ENCODE data around the gene HDAC4. TPM values are rescaled to one million over a fixed set of nuclear protein-coding genes. Genes with fewer than 3 reads are reported as not detected.

Gene HDAC4
- total RNA-seq, 1 experiment from 2014 or later = 10.9 TPM

DNA sequence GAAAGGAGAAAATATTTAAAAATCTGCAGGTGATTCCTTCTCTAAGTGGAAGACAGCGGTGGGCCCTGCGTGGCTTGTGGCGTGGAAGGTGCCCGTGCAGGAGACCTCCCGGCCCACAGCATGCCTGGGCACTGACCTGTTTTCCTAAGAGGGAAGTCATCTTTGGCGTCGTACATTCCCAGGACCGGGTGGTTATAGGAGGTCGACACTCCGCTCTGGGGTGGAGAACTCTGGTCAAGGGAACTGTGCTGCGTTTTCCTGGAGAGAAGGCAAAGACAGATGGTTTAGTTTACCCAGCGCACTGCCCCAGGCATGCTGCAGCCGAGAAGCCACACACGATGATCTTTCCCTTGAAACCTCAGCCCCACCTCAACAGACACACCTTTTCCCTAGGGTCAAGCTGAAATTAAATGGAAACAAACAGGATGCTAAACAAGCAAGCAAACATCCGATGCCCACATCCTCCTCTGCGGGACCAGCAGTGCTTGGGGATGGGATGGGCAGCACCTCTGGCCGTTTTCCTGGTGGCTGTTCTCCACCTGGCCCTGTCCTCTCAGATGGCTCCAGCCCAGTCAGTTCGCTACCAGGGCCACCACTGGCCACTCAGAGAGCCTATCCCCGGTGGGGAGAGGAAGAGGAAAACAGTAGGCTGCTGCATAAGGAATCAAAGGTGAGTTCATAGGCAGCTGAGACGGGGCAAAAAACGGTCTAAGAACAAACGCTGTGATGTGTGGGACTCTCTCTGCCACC, 244.1 kb downstream of the HDAC4 start:
- DNase-seq (ENCODE audit: low spot score) = no peak

GRCh38 chr2:239155806-239156480, 244.9 kb downstream of the HDAC4 start:
- DNase-seq (ENCODE audit: low spot score) = no peak

DNA sequence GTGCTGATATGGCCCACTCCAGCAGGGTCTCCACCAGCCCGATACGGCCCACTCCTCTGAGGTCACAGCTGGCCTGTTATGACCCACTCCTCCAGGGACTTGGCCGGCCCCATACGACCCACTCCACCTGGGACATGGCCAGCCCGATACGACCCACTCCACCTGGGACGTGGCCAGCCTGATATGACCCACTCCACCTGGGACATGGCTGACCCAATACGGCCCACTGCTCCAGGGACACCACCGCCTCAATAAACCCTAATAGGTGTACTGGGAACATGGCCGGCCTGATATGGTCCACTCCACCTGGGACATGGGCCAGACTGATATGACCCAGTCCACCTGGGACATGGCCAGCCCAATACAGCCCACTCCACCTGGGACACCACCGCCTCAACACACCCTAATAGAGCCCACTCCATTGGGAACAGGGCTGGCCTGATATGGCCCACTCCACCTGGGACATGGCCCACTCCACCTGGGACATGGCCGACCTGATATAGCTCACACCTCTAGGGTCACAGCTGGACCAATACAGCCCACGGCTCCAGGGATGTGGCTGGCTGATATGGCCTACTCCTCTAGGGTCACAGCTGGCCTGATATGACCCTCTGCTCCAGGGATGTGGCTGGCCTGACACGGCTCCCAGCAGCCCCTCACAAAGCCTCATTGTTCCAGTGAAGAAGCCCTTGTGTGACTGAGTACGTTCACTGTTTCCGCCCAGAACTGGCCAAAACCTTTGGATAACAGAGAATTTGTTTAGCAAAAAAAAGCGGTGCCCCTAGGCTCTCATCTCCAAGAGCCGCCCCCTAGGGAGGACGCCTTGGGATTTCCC, 245.6 kb downstream of the HDAC4 start:
- DNase-seq (ENCODE audit: low spot score) = no peak

DNA sequence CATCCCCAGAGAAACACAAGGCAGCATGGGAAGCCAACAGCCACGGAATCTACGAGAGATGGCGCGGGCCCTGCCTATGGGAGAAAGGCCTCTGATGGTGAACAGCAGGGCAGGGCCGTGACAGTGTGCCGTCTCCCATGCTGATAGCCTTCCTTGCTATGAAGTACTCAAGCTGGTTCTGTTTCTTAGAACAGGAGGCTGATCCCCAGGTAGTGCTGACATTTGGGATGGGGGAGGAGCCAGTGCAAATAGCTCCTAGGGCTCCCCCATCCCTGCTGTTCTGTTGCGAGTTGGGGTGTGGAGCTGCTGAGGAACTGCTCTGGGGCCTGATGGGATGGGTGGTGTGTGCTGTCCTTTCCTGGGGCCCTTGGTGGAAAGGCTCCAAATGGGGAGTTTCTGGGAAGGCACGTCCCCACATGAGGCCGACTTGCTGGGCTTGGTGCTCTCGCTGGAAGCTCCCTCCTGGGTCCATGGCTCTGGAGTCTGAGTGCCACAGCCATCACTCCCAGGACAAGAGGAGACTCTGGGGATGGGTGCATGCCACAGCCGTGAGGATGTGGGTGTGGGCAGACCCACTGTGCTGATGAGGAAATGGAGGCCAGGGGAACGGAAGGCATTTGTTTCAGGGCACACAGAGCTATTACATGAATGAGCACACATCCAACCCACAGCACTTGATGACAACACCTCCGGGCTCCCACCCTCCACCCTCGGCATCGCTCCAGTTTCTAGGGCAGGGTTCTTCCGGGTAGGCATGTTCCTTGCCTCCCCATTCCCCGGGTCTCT, 246.8 kb downstream of the HDAC4 start:
- no peak for DNase-seq (ENCODE audit: low spot score)

DNA sequence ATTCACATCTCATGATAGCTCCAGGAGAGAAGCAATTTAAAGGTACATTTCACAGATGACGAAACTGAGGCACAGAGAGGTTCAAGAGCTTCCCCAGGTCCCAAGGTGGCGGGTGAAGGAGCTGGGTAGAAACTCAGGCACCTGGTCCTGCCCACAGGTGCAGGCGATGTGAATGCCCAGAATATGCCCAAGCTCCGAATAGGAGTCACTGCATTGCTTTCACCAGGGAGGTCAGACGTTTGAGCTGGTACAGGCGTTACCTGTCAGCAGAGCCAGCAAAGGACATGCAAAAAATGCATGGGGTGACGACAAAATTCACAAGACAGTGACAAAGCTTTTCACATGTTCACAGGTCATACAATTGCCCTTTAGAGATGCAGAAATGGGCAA, 247.9 kb downstream of the HDAC4 start:
- DNase-seq (ENCODE audit: low spot score) = no peak

GRCh38 chr2:239152239-239152915, 248.4 kb downstream of the HDAC4 start:
- DNase-seq (ENCODE audit: low spot score) = no peak

DNA sequence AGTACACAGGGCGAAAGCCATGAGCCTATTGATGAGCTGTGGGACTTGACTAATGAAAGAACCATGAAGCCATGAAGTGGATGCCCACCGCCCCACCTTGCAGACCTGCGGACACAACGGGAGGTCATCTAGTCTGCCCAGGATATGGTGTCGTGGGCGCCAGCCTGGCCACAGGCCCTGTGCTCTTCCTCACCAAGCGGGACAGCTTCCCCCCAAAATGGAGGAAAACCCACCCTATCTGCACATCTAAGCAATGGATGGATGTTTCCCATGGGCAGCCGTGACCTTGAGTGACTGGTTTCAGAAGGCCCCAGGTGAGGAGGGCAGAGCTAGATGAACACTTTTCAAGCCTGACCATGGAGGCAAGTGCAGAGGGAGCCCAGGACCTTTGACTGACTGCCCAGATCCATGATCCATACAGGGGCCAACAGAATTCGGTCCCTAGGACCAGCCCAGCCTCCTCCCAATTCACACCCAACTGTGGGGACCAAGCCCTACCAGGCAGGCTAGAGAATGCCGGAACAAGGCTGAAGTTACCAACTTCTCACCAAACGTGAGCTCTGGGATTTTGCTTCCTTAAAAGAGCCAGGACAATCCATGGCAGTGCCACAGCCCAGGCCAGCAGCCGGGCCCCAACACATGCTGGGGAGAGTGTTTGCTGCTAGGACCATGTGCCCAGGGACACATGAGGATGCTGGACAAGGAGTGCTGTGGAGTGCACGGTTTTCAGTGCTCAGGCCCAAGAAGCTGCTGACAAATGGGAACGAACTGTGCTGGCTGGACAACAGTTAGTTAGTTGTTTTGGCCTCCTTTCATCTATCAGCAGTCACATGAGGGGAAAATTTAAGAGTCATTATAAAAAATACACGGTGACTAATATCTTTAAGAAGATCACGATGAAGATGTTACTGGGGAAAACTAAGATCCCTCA, 249.4 kb downstream of the HDAC4 start:
- no peak for DNase-seq (ENCODE audit: low spot score)

- DNase-seq (ENCODE audit: low spot score) = no peak
Measured at GRCh38 chr2:239150125-239151011, 250.5 kb downstream of the HDAC4 start.

DNA sequence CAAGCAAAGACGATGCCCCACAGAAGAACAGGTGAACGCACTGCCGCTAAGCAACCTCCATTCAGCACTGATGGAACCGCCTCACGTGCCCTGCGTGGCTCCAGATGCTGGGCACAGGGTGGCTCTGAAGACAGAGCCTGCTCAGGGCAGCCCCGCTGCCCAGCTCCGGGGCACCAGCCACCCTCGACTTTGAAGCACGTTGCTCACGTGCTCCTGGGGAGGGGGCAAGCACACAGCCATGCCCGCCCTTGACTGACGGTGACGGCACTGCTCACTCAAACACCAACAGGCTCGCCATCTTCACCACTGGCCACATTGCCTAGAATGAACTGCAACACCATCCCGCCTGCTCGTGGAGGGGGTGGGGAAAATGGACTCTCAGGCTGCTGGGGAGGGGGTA, 251.3 kb downstream of the HDAC4 start:
- DNase-seq (ENCODE audit: low spot score) = no peak

DNA sequence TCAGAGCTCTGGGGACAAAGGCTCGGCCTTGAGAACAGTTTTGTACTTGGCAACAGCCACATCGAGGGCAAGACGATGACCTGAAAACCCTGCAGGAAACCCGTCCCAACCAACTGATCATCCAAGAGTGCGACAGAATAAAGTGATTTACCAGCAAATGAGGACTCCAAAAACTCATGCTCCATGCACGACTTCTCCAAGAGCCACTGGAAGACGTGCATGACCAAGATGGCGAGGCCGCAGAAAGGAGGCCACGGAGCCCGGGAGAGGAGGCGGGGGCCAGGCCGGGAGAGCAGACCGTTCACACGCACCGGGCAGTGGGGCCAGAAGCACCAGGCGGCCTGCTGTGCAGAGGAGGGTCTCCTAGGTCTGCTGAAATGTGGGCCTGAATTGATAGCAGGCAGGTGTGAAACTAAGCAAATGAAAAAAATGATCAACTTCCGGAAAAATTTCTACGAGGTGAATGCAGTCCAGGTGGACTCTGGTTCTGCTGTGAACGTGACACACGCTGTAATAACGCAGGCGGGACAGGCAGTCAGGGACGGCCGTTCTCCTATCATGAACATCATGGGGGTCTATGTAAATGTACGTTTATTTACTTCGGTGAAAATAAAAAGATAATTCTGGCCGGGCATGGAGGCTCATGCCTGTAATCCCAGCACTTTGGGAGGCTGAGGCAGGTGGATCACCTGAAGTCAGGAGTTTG, 252.2 kb downstream of the HDAC4 start:
- no peak for DNase-seq (ENCODE audit: low spot score)

- DNase-seq (ENCODE audit: low spot score) = no peak
Measured at GRCh38 chr2:239147376-239147775, 253.4 kb downstream of the HDAC4 start.

DNA sequence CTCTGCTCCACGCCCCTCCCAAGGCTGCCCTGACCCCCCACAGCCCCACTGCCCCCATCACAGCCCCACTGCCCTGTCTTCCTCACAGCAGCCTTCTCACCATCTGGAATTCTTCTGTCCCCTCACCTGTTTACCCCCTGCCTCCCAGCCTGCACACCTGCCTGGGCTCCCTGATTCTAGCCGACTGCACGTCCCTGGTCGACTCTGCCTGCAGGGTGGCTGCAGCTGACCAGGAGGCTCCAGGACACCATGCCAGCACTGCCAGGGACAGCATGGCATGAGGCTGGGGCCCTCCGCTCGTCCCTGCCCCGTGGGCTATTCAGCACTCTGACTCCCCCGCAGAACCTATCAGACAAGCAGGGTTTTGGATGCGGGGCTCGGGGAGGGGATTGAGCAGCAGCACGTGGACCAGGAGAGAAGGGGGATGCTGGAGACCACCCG, 254.1 kb downstream of the HDAC4 start:
- DNase-seq (ENCODE audit: low spot score) = no peak

GRCh38 chr2:239146011-239146641, 254.7 kb downstream of the HDAC4 start:
- no peak for DNase-seq (ENCODE audit: low spot score)

DNA sequence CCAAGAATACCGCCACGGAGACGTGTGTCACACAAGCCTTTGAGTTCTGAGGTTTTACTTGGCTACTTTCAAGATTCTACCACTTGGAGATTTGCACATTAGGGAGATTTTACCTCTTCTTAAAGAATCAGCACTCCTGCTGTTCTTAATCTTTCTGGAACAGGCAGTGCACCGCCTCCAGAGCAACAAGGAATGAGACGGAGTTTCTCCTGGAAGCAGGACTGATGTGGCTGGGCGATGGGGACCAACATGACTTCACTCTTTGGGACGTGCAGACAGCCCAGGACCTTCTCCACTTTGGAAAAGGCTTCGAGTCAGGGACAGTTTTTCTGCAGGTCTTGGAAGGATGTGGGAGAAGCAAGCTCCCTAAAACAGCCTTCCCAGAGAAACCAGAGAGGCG, 255.2 kb downstream of the HDAC4 start:
- no peak for DNase-seq (ENCODE audit: low spot score)

DNA sequence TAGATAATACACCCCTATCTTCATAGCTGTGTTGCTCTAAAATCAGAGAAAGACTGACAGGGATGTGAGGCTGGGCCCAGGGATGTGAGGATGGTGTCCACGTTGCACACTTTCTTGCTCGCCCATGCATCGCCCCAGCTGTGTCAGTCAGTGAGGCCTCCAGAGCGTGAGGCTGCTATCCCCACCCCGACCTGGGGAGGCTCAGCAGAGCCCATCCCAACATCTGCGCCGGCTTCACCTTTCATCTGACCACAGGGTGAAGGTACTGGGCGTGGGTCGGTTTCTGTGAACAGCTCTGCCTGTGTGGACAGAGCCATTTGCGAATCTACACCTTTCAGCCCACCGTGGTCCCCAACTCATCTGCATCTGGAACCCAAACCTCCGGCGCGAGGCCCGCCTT, 255.7 kb downstream of the HDAC4 start:
- no peak for DNase-seq (ENCODE audit: low spot score)

- no peak for DNase-seq (ENCODE audit: low spot score)
Measured at GRCh38 chr2:239144713-239144999, 256.2 kb downstream of the HDAC4 start.

- peak; percentile 18 for DNase-seq (ENCODE audit: low spot score)
Measured at GRCh38 chr2:239143858-239144712, 256.7 kb downstream of the HDAC4 start.

All from A172 (cell line).